ENCODE results near the gene WFDC10A.

GRCh38 chr20:45617591-45617990, 11.9 kb upstream of the WFDC10A start:
- TF ChIP-seq EZH2 (IDR thresholded peaks at IDR 0.05; ENCODE audit: insufficient read depth, poor library complexity, severe bottlenecking), result no peak
- no peak for TF ChIP-seq EZH2phosphoT487 (IDR thresholded peaks at IDR 0.05; ENCODE audit: insufficient read depth, low read depth)
